Smooth muscle cell (in vitro differentiated cells): ENCODE results near the gene DYNLT4. TPM values are rescaled to one million over a fixed set of nuclear protein-coding genes. Genes with fewer than 3 reads are reported as not detected.
A peak's percentile ranks its signal among the peaks of the same experiment; 100 is the strongest.

ENCODE experiments used
- DNase-seq: peaks from one replicate; lab custom pipeline; 2025; ENCODE audit not compliant: unreplicated experiment; lab: John Stamatoyannopoulos, UW
- H2AFZ ChIP-seq: fragments of 200-600 bp; sonication (generic); 2 replicates; pipeline ENCODE4 v1.6.0; 2016; ENCODE audit warnings: antibody characterized with exemption, low read depth, mild to moderate bottlenecking
- H3F3A ChIP-seq: fragments of 200-600 bp; sonication (generic); 2 replicates; pipeline ENCODE4 v1.6.0; 2017; ENCODE audit warnings: antibody characterized with exemption, low read depth
- H3K27ac ChIP-seq: fragments of 200-600 bp; sonication (generic); 2 replicates; pipeline ENCODE4 v1.5.1; 2016; ENCODE audit warnings: low read depth, mild to moderate bottlenecking
- H3K27me3 ChIP-seq: fragments of 200-600 bp; sonication (generic); 2 replicates; pipeline ENCODE4 v1.6.1; 2016; ENCODE audit warnings: low read depth, mild to moderate bottlenecking
- H3K36me3 ChIP-seq: fragments of 200-600 bp; sonication (generic); 2 replicates; pipeline ENCODE4 v1.5.1; 2016; ENCODE audit warnings: low read depth
- H3K4me1 ChIP-seq: fragments of 200-600 bp; sonication (generic); 2 replicates; pipeline ENCODE4 v1.5.1; 2016; ENCODE audit warnings: low read depth
- H3K4me2 ChIP-seq: fragments of 200-600 bp; sonication (generic); 2 replicates; pipeline ENCODE4 v1.6.0; 2016; ENCODE audit warnings: mild to moderate bottlenecking
- H3K4me3 ChIP-seq: fragments of 200-600 bp; sonication (generic); 2 replicates; pipeline ENCODE4 v1.5.1; 2016; ENCODE audit warnings: mild to moderate bottlenecking
- H3K79me2 ChIP-seq: fragments of 200-600 bp; sonication (generic); 2 replicates; pipeline ENCODE4 v1.6.0; 2016; ENCODE audit warnings: low read depth, mild to moderate bottlenecking
- H3K9ac ChIP-seq: fragments of 200-600 bp; sonication (generic); 2 replicates; pipeline ENCODE4 v1.6.0; 2016; ENCODE audit warnings: low read depth
- H3K9me3 ChIP-seq: fragments of 200-600 bp; sonication (generic); replicated peaks from 2 replicates; pipeline ENCODE4 v1.5.1; 2016; ENCODE audit warnings: low read depth
- H4K20me1 ChIP-seq: fragments of 200-600 bp; sonication (generic); 2 replicates; pipeline ENCODE4 v1.6.0; 2016; ENCODE audit warnings: low read depth
- WGBS: methylation state at CpG from one replicate; pipeline ENCODE4 v1.1.7; 2016; ENCODE audit warnings: low lambda C conversion rate; 5-methylcytosine and 5-hydroxymethylcytosine counted together
- polyA plus RNA-seq: library from polyadenylated mRNA; unstranded; fragments of >200 nt; fragmentation: Nextera tagmentation; extraction: Ambion mirVana; gene quantifications from 2 replicates; pipeline ENCODE4 v1.2.1, GENCODE V29; 2016
- total RNA-seq: library from RNA; depleted of rRNA; stranded (reverse); fragments of >200 nt; gene quantifications from 2 replicates; pipeline ENCODE4 v1.2.3, GENCODE V29; 2014
- TF ChIP-seq, protein P1 (sequence below): fragments of 200-600 bp; sonication (generic); IDR thresholded peaks from 2 replicates; pipeline ENCODE4 v1.5.1; 2017; ENCODE audit warnings: borderline replicate concordance, mild to moderate bottlenecking, antibody characterized with exemption; ENCODE audit not compliant: insufficient read depth, poor library complexity, severe bottlenecking

Gene DYNLT4
- total and polyA plus RNA-seq, 2 experiments from 2014 or later = 1.6 to 2.0 TPM

DNA sequence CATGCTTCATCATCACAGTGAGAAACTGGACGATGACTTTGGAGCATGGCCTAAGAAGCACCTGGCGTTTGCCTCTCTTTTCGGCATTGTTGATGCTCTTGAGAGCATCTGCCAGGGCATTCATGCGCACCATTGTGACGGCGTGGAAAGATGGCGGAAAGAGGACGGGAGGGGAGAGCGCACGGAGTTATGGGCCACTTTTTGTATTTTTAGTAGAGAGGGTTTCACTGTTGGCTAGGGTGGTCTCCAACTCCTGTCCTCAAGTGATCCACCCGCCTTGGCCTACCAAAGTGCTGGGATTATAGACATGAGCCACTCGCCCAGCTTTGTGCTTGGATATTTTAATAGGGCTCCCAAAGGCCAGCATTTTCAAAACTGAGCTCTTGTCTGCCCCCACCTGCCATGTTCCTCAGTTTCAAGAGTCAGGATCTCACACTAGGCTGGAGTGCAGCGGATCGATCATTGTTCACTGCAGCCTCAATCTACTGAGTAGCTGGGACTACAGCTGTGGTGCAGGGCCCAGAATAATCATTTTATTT, 26.5 kb downstream of the DYNLT4 start:
- WGBS = 95% methylated on average over 14 of the region's 14 CpGs
- peaks cover 52% of the 10 kb centered on the region for H4K20me1 ChIP-seq

DNA sequence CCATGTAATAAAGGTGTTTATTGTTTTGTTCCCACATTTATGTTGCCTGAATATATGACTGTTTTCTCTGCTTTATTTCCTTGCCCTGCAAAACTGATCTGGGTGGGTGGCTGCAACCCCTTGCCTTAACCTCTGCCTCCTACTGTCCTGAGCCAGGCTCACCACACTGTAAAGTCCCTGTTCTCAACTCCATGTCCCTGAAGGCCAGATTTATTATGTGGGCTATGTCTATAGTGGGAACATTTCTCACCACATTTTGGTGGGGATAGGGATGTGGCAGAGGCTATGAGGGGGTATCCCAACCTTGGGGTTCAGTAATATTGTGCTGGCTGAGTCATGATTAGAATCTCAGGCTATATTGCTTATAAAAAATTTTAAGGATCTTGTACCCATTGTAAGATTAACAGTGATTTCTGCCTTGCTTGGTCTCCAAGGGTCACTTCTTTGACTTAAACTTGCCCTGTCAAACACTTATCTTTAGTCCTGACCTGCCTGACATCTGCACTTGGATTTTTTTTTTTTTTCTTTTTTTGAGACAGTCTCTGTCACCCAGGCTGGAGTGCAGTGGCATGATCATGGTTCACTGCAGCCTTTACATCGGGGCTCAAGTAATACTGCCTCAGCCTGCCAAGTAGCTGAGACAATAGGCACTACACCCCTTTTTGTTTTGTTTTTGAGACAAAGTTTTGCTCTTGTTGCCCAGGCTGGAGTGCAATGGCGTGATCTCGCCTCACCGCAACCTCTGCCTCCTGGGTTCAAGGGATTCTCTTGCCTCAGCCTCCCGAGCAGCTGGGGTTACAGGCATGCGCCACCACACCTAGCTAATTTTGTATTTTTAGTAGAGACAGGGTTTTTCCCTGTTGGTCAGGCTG, 28.2 kb downstream of the DYNLT4 start:
- WGBS = 100% methylated on average over 6 of the region's 6 CpGs
- Histone ChIP-seq H3K79me2 (peaks cover 32% of the 10 kb centered on the region), H2AFZ (no peak overlapping the region), H3K27ac (no peak overlapping the region), H3K4me1 (peaks cover 17% of the 10 kb centered on the region), H3K36me3 (no peaks in the 10 kb centered on the region), H3K27me3 (no peaks in the 10 kb centered on the region), H3K4me2 (no peak overlapping the region), H3K9me3 (no peaks in the 10 kb centered on the region), H4K20me1 (peaks cover 52% of the 10 kb centered on the region), H3F3A (peaks cover 22% of the 10 kb centered on the region), H3K9ac (no peak overlapping the region), H3K4me3 (no peak overlapping the region)
- DNase-seq = no peak
- TF ChIP-seq, protein P1, sequence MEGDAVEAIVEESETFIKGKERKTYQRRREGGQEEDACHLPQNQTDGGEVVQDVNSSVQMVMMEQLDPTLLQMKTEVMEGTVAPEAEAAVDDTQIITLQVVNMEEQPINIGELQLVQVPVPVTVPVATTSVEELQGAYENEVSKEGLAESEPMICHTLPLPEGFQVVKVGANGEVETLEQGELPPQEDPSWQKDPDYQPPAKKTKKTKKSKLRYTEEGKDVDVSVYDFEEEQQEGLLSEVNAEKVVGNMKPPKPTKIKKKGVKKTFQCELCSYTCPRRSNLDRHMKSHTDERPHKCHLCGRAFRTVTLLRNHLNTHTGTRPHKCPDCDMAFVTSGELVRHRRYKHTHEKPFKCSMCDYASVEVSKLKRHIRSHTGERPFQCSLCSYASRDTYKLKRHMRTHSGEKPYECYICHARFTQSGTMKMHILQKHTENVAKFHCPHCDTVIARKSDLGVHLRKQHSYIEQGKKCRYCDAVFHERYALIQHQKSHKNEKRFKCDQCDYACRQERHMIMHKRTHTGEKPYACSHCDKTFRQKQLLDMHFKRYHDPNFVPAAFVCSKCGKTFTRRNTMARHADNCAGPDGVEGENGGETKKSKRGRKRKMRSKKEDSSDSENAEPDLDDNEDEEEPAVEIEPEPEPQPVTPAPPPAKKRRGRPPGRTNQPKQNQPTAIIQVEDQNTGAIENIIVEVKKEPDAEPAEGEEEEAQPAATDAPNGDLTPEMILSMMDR = no peak

More for the DNA sequence above, 26.5 kb downstream of the DYNLT4 start:
- Histone ChIP-seq H3F3A (peaks cover 28% of the 10 kb centered on the region), H3K79me2 (peaks cover 29% of the 10 kb centered on the region), H3K4me3 (no peak overlapping the region), H3K4me1 (peaks cover 20% of the 10 kb centered on the region), H3K4me2 (no peak overlapping the region), H3K27ac (no peak overlapping the region), H3K36me3 (no peaks in the 10 kb centered on the region), H3K9ac (no peak overlapping the region), H3K27me3 (no peaks in the 10 kb centered on the region), H2AFZ (no peak overlapping the region), H3K9me3 (no peaks in the 10 kb centered on the region)
- no peak for DNase-seq
- TF ChIP-seq, protein P1 = no peak

DNA sequence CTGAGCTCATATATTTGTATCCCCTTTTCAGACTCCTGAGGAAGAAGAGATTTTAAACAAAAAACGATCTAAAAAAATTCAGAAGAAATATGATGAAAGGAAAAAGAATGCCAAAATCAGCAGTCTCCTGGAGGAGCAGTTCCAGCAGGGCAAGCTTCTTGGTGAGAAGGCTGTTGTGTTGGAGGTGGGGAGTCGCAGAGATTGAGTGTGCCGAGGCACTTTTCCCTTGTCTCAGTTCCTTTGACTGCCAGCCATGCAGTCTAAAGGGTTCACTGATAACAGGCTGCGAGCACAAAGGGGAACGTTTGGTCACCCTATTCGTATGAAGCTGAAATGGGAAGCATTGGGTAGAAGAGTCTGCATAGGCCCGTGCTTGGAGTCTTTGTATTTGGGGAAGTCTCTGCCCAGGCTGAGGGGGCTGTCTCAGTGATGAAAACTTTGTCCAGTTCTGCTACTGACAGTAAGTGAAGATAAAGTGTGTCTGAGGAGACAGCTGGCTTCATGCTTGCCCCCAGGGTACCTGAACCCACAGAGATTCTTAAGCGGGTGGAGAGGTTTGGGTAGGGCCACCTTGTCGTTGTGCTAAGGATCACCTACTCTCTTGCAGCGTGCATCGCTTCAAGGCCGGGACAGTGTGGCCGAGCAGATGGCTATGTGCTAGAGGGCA, 29.0 kb downstream of the DYNLT4 start:
- Histone ChIP-seq H3K4me1 (peaks cover 14% of the 10 kb centered on the region), H3K9me3 (no peaks in the 10 kb centered on the region), H3K4me3 (no peak overlapping the region), H3F3A (peaks cover 22% of the 10 kb centered on the region), H3K36me3 (no peaks in the 10 kb centered on the region), H3K4me2 (peak overlapping the region; percentile 99), H2AFZ (no peak overlapping the region), H3K27ac (peak overlapping the region; percentile 95), H4K20me1 (peaks cover 52% of the 10 kb centered on the region), H3K9ac (peak overlapping the region; percentile 30), H3K79me2 (peaks cover 32% of the 10 kb centered on the region), H3K27me3 (no peaks in the 10 kb centered on the region)
- 90% methylated on average over 13 of the region's 13 CpGs for WGBS
- TF ChIP-seq, protein P1 = no peak
- no peak for DNase-seq
